A673 (cell line): ENCODE results near the gene GATA5. TPM values are rescaled to one million over a fixed set of nuclear protein-coding genes. Genes with fewer than 3 reads are reported as not detected.

Experiments used
- BruUV-seq: library from RNA; stranded (reverse); fragments of 400-500 nt; replicated peaks from 2 replicates; lab custom pipeline; 2021; lab: Mats Ljungman, UMichigan
- CTCF ChIA-PET: fragments of 300-600 bp; sonication (Branson Sonifier 250); formaldehyde crosslinking; loops from one replicate; lab custom pipeline; 2022; ENCODE audit warnings: antibody characterized with exemption; lab: Charles Lee
- POLR2A ChIA-PET: fragments of 300-600 bp; sonication (Branson Sonifier 250); formaldehyde crosslinking; loops from one replicate; lab custom pipeline; 2022; ENCODE audit warnings: antibody characterized with exemption; ENCODE audit not compliant: low non-redundant PET; lab: Charles Lee
- DNase-seq: peaks from one replicate; pipeline ENCODE4 v3.0.0-alpha.2; 2015; ENCODE audit warnings: low spot score
- H3K27ac ChIP-seq: fragments of 200-600 bp; sonication (generic); 2 replicates; pipeline ENCODE4 v1.5.1; 2016; ENCODE audit warnings: mixed run types, low read depth, mild to moderate bottlenecking, mixed read lengths, antibody characterized with exemption, low read length; ENCODE audit not compliant: poor library complexity, severe bottlenecking
- H3K27me3 ChIP-seq: fragments of 200-600 bp; sonication (generic); replicated peaks from 2 replicates; pipeline ENCODE4 v1.6.1; 2017; ENCODE audit warnings: mixed run types, low read depth, mild to moderate bottlenecking, mixed read lengths, antibody characterized with exemption, low read length; ENCODE audit not compliant: insufficient read depth, poor library complexity
- H3K36me3 ChIP-seq: fragments of 200-600 bp; sonication (generic); 2 replicates; pipeline ENCODE4 v1.6.1; 2016; ENCODE audit warnings: mixed run types, mild to moderate bottlenecking, mixed read lengths, antibody characterized with exemption, low read length; ENCODE audit not compliant: insufficient read depth, poor library complexity, severe bottlenecking
- H3K4me1 ChIP-seq: fragments of 200-600 bp; sonication (generic); 2 replicates; pipeline ENCODE4 v1.6.1; 2017; ENCODE audit warnings: mixed run types, mild to moderate bottlenecking, mixed read lengths, antibody characterized with exemption, low read length; ENCODE audit not compliant: insufficient read depth, poor library complexity, severe bottlenecking
- H3K4me3 ChIP-seq: fragments of 200-600 bp; sonication (generic); 2 replicates; pipeline ENCODE4 v1.5.1; 2016; ENCODE audit warnings: low read depth, mixed run types, mild to moderate bottlenecking, mixed read lengths, low read length; ENCODE audit not compliant: poor library complexity, severe bottlenecking
- H3K9me3 ChIP-seq: fragments of 200-600 bp; sonication (generic); 2 replicates; pipeline ENCODE4 v1.6.1; 2016; ENCODE audit warnings: mixed run types, low read depth, mild to moderate bottlenecking, mixed read lengths, antibody characterized with exemption, low read length; ENCODE audit not compliant: poor library complexity, severe bottlenecking
- EZH2 ChIP-seq: fragments of 200-600 bp; sonication (generic); IDR thresholded peaks from 2 replicates; pipeline ENCODE4 v1.6.1; 2017; ENCODE audit warnings: borderline replicate concordance, low read depth, mild to moderate bottlenecking, mixed read lengths, antibody characterized with exemption, low read length; ENCODE audit not compliant: poor library complexity, severe bottlenecking
- intact Hi-C: fragments of 100-400 bp; cut with micrococcal nuclease; formaldehyde crosslinking; loops from one replicate; pipeline ENCODE4 v1.10.0; 2022; ENCODE audit not compliant: unreplicated experiment
- total RNA-seq: library from RNA; stranded (reverse); gene quantifications from 2 replicates; pipeline ENCODE4 v1.2.3, GENCODE V29; 2021
- TF ChIP-seq, protein P1 (sequence below): fragments of 300-800, 200-600 bp; sonication (generic); conservative IDR thresholded peaks from 2 replicates; pipeline ENCODE4 v1.5.1; 2017; ENCODE audit warnings: low read depth, mild to moderate bottlenecking, antibody characterized with exemption, low read length, moderate library complexity, mixed read lengths

The GATA5 gene
- total RNA-seq, 1 experiment from 2014 or later, result not detected

GRCh38 chr20:62516338-62516737 lies 40.5 kb upstream of the GATA5 start:
- H3K9me3 ChIP-seq, result no peaks in the 10 kb centered on the region
- no peaks in the 10 kb centered on the region for H3K36me3 ChIP-seq
- DNase-seq, result no peak
- H3K4me3 ChIP-seq, result no peak overlapping the region
- intact Hi-C loops, result no loop called here
- H3K27ac ChIP-seq, result no peak overlapping the region
- no TSS peak for BruUV-seq
- POLR2A ChIA-PET, result no interaction called here
- CTCF ChIA-PET, result no interaction called here
- no peak for TF ChIP-seq EZH2
- TF ChIP-seq, protein P1, sequence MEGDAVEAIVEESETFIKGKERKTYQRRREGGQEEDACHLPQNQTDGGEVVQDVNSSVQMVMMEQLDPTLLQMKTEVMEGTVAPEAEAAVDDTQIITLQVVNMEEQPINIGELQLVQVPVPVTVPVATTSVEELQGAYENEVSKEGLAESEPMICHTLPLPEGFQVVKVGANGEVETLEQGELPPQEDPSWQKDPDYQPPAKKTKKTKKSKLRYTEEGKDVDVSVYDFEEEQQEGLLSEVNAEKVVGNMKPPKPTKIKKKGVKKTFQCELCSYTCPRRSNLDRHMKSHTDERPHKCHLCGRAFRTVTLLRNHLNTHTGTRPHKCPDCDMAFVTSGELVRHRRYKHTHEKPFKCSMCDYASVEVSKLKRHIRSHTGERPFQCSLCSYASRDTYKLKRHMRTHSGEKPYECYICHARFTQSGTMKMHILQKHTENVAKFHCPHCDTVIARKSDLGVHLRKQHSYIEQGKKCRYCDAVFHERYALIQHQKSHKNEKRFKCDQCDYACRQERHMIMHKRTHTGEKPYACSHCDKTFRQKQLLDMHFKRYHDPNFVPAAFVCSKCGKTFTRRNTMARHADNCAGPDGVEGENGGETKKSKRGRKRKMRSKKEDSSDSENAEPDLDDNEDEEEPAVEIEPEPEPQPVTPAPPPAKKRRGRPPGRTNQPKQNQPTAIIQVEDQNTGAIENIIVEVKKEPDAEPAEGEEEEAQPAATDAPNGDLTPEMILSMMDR, result no peak
- no peaks in the 10 kb centered on the region for H3K4me1 ChIP-seq
- peaks cover 10% of the 10 kb centered on the region for H3K27me3 ChIP-seq

- Histone ChIP-seq H3K4me3 (no peak overlapping the region), H3K4me1 (no peaks in the 10 kb centered on the region), H3K36me3 (no peaks in the 10 kb centered on the region), H3K27me3 (peaks cover 6% of the 10 kb centered on the region), H3K9me3 (no peaks in the 10 kb centered on the region), H3K27ac (no peak overlapping the region)
- ChIA-PET CTCF (no interaction called here), POLR2A (no interaction called here)
- intact Hi-C loops, result no loop called here
- TF ChIP-seq, protein P1, result no peak
- no TSS peak for BruUV-seq
- DNase-seq, result no peak
These were observed 40.0 kb upstream of the GATA5 start for GRCh38 chr20:62515826-62516225.

DNA sequence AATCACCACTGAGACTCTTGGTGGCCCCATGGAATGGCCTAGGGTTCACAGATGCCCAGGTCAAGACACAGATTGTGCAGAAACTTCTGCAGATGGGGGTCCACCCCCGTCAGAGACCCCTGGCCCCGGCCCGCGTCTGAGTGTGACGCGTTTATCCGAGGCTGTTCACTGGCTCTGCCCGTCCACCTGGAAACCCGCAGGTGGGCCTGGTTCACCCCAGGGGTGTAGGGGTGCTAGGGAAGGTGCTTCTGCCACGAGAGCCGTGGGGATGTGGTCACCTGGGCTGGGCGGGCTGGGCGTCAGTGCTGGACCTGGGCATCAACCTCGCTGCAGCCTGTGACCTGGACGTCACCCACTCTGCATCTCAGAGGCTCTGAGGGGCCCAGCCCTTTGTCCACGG lies 39.5 kb upstream of the GATA5 start:
- CTCF ChIA-PET, result no interaction called here
- no peak overlapping the region for H3K4me3 ChIP-seq
- POLR2A ChIA-PET, result no interaction called here
- no peak overlapping the region for H3K27ac ChIP-seq
- no TSS peak for BruUV-seq
- TF ChIP-seq, protein P1, result no peak
- no peak for TF ChIP-seq EZH2
- no peaks in the 10 kb centered on the region for H3K36me3 ChIP-seq
- no peaks in the 10 kb centered on the region for H3K4me1 ChIP-seq
- peaks cover 1% of the 10 kb centered on the region for H3K27me3 ChIP-seq
- H3K9me3 ChIP-seq, result no peaks in the 10 kb centered on the region
- no peak for DNase-seq
- intact Hi-C loops, result no loop called here
